C4-2B (cell line): ENCODE results near the gene DCP1B.

Source experiments
- ZFX ChIP-seq: fragments of 450-650 bp; IDR thresholded peaks from 2 replicates; pipeline ENCODE4 v1.6.1; 2017
- TF ChIP-seq, protein P1 (sequence below): fragments of 450-650 bp; conservative IDR thresholded peaks from 2 replicates; pipeline ENCODE4 v1.5.1; 2017; ENCODE audit warnings: mild to moderate bottlenecking

DNA sequence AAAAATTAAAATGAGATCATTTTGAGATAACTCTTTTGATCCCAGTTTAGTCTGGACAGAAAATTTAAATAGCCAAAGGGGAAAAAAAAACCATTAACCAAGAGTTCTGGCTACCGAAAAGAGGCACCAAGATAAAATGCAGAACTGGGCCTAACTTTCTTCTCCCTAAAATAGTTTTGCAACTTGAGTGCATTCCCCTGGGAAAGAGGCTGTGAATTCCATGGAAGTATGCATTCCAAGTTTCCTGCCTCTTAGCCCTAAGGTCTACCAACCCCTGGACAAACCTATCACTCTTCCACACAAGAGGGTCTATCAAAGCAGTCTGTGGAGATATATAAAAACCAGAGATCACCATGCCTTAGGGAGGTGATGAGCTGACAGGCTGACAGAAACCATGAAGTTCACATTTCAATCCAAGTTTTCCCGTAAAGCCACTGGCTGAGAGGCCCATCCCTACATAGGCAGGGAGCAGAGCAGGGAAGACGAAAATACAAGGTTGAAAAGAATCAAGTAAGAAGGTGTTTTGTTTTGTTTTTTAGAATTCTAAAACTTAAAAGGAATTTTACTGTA is 33.8 kb downstream of the DCP1B start:
- TF ChIP-seq, protein P1, sequence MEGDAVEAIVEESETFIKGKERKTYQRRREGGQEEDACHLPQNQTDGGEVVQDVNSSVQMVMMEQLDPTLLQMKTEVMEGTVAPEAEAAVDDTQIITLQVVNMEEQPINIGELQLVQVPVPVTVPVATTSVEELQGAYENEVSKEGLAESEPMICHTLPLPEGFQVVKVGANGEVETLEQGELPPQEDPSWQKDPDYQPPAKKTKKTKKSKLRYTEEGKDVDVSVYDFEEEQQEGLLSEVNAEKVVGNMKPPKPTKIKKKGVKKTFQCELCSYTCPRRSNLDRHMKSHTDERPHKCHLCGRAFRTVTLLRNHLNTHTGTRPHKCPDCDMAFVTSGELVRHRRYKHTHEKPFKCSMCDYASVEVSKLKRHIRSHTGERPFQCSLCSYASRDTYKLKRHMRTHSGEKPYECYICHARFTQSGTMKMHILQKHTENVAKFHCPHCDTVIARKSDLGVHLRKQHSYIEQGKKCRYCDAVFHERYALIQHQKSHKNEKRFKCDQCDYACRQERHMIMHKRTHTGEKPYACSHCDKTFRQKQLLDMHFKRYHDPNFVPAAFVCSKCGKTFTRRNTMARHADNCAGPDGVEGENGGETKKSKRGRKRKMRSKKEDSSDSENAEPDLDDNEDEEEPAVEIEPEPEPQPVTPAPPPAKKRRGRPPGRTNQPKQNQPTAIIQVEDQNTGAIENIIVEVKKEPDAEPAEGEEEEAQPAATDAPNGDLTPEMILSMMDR: no peak
- no peak for TF ChIP-seq ZFX
